H54 (cell line): ENCODE data around the gene DCP1A.
A peak's percentile ranks its signal among the peaks of the same experiment; 100 is the strongest.
"Not testable (repeated sequence)": the region's sequence is repeated elsewhere in the genome, so short reads cannot be mapped to it uniquely, and the experiment has no call there.

Experiments
- DNase-seq: peaks from one replicate; pipeline ENCODE4 v3.0.0; 2011; ENCODE audit warnings: low spot score, mixed read lengths; ENCODE audit not compliant: insufficient read length
- FAIRE-seq: peaks from 3 replicates; lab custom pipeline; 2011; peaks lifted over from hg19 to GRCh38; lab: Jason Lieb, UNC
- POLR2A ChIP-seq: IDR thresholded peaks from 2 replicates; pipeline ENCODE4 v1.6.1; 2011; ENCODE audit warnings: low read depth, mild to moderate bottlenecking, low read length

DCP1A gene

GRCh38 chr3:53347261-53348064 is at the start of gene DCP1A:
DCP1A (minus strand) TSS chr3:53347543; CDS start chr3:53347517, 26 bp downstream.
- DNase-seq (peak; percentile 83), FAIRE-seq (peak; percentile 93)
- TF ChIP-seq POLR2A: peak; percentile 83

GRCh38 chr3:53384465-53385423 is 37.4 kb upstream of the DCP1A start:
- no peak for DNase-seq
- no peak for FAIRE-seq

GRCh38 chr3:53382106-53382505 is 34.8 kb upstream of the DCP1A start:
- DNase-seq: no peak
- no peak for FAIRE-seq
- no peak for TF ChIP-seq POLR2A

More at GRCh38 chr3:53384465-53385423, 37.4 kb upstream of the DCP1A start:
- TF ChIP-seq POLR2A: no peak

GRCh38 chr3:53380306-53380705 is 33.0 kb upstream of the DCP1A start:
- DNase-seq (no peak), FAIRE-seq (no peak)
- TF ChIP-seq POLR2A: no peak

GRCh38 chr3:53379898-53380297 is 32.6 kb upstream of the DCP1A start:
- FAIRE-seq (no peak), DNase-seq (no peak)
- no peak for TF ChIP-seq POLR2A

GRCh38 chr3:53377794-53378193 is 30.5 kb upstream of the DCP1A start:
- FAIRE-seq (no peak), DNase-seq (no peak)
- no peak for TF ChIP-seq POLR2A

GRCh38 chr3:53376679-53377078 is 29.3 kb upstream of the DCP1A start:
- TF ChIP-seq POLR2A: no peak
- FAIRE-seq: no peak
- no peak for DNase-seq

- DNase-seq (peak; percentile 52), FAIRE-seq (no peak)
- no peak for TF ChIP-seq POLR2A
These were observed 27.7 kb upstream of the DCP1A start for GRCh38 chr3:53375019-53375418.

- not testable (repeated sequence) for DNase-seq, FAIRE-seq
These were observed 23.4 kb upstream of the DCP1A start for GRCh38 chr3:53370719-53371118.

GRCh38 chr3:53361852-53362251 is 14.5 kb upstream of the DCP1A start:
- no peak for FAIRE-seq
- no peak for TF ChIP-seq POLR2A

GRCh38 chr3:53357458-53357857 is 10.1 kb upstream of the DCP1A start:
- DNase-seq: no peak
- FAIRE-seq: no peak

More at GRCh38 chr3:53361852-53362251, 14.5 kb upstream of the DCP1A start:
- no peak for DNase-seq

GRCh38 chr3:53354945-53355498 is 7.7 kb upstream of the DCP1A start:
- no peak for DNase-seq
- peak; percentile 90 for FAIRE-seq
- TF ChIP-seq POLR2A: no peak

More at GRCh38 chr3:53357458-53357857, 10.1 kb upstream of the DCP1A start:
- TF ChIP-seq POLR2A: no peak

- FAIRE-seq: no peak
- no peak for TF ChIP-seq POLR2A
These were observed 5.9 kb upstream of the DCP1A start for GRCh38 chr3:53353202-53353601.

GRCh38 chr3:53350652-53351051 is 3.3 kb upstream of the DCP1A start:
- no peak for FAIRE-seq
- no peak for DNase-seq
- TF ChIP-seq POLR2A: no peak

More at GRCh38 chr3:53353202-53353601, 5.9 kb upstream of the DCP1A start:
- DNase-seq: no peak

GRCh38 chr3:53348118-53348517 is 775 bp upstream of the DCP1A start:
- DNase-seq, FAIRE-seq: not testable (repeated sequence)
